ENCODE results near the gene KMT2B.
A peak's percentile ranks its signal among the peaks of the same experiment; 100 is the strongest.

Gene KMT2B

DNA sequence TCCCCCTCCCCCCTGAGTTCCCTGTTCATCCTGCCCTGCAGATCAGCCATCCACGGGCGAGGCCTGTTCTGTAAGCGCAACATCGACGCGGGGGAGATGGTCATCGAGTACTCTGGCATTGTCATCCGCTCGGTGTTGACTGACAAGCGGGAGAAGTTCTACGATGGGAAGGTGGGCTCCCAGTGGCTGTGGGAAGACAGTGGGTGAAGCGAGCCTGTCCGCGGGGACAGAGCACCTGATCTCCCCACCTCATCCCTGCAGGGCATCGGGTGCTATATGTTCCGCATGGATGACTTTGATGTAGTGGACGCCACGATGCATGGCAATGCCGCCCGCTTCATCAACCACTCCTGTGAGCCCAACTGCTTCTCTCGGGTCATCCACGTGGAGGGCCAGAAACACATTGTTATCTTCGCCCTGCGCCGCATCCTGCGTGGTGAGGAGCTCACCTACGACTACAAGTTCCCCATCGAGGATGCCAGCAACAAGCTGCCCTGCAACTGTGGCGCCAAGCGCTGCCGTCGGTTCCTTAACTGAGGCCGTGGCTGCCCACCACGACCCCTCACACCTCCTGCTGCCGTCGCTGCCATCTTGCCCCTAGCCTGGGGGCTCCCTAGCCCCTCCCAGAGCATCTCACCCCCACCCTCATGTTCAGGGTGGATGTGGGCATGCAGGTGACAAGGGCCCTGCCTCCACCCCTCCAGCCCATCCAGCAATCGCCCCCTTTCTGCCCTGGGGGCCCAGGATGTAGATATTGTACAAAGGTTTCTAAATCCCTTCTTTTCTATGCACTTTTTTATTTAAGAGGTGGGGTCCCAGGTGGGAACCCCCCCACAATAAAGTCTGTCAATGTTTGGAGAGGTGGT is 20.5 kb downstream of the KMT2B start:
- TF ChIP-seq, protein P1, sequence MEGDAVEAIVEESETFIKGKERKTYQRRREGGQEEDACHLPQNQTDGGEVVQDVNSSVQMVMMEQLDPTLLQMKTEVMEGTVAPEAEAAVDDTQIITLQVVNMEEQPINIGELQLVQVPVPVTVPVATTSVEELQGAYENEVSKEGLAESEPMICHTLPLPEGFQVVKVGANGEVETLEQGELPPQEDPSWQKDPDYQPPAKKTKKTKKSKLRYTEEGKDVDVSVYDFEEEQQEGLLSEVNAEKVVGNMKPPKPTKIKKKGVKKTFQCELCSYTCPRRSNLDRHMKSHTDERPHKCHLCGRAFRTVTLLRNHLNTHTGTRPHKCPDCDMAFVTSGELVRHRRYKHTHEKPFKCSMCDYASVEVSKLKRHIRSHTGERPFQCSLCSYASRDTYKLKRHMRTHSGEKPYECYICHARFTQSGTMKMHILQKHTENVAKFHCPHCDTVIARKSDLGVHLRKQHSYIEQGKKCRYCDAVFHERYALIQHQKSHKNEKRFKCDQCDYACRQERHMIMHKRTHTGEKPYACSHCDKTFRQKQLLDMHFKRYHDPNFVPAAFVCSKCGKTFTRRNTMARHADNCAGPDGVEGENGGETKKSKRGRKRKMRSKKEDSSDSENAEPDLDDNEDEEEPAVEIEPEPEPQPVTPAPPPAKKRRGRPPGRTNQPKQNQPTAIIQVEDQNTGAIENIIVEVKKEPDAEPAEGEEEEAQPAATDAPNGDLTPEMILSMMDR (IDR thresholded peaks at IDR 0.05; ENCODE audit: low read depth, low read length) = no peak
- H3K4me3 ChIP-seq (replicated peaks in 1 of 2; ENCODE audit: low read depth in 2 of 2, low read length in 2 of 2) = no peak overlapping the region
- DNase-seq (ENCODE audit: low read depth in 2 of 2) = no peak

DNA sequence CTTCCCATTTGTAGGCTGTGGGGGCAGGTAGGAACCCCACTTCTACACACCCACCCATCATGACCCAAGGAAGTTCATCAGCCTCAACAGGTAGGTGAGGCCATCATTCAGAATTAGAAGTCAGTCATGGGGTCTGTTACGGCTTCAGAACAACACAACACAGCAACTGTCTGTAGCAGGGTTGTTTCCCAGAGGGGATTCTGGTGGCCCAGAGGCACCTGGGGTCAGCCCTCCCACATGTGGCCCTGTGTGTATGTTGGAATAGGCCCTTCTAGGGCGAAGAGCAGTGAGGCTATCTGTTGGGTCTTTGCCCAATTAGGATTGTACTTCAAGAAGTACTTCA is 21.1 kb downstream of the KMT2B start:
- no peak for DNase-seq (ENCODE audit: low read depth in 2 of 2)
- TF ChIP-seq, protein P1 (IDR thresholded peaks at IDR 0.05; ENCODE audit: low read depth, low read length) = no peak
- no peak overlapping the region for H3K4me3 ChIP-seq (replicated peaks in 1 of 2; ENCODE audit: low read depth in 2 of 2, low read length in 2 of 2)

DNA sequence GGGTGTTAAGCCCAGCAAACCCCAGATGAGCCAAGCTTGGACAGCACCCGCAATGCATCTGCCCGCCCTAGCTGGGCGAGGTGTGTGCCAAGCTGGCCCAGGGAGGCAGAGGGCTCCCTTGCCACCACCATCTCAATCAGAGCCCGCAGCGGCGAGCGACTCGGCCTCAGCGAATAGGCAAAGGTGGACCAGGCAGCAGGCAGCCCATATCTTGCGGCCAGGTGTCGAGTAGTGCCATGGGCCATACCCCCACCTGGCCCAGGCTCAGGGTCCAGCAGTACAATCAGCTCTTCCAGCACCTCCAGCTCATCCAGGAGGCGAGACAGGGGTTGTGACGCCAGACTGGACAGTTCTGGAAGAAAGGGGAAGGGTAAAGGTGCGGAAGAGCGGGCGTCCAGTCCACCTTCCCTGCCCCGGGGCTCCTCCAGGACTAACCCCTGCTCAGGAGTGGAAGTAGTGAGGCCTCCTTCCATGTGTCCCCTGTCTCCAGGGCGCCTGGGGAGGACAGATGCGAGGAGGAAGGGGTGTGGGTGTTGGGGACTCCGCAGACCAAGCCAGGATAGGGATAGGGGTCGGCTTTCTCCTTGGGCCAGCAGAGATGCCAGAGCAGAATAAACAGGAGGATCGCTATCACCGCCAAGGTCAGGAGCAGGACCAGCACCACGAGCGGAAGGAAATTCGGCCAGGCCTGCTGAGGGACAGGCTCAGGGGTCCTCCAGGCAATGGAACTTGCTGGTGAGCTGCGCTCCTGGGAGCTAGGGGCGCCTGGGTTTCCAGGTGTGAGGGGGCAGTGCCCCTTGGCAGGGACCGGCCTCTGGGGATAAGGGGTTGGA is 21.7 kb downstream of the KMT2B start:
- no peak for DNase-seq (ENCODE audit: low read depth in 2 of 2)
- TF ChIP-seq, protein P1 (IDR thresholded peaks at IDR 0.05; ENCODE audit: low read depth, low read length) = no peak
- H3K4me3 ChIP-seq (replicated peaks in 1 of 2; ENCODE audit: low read depth in 2 of 2, low read length in 2 of 2) = peak overlapping the region; percentile 58 to 62

DNA sequence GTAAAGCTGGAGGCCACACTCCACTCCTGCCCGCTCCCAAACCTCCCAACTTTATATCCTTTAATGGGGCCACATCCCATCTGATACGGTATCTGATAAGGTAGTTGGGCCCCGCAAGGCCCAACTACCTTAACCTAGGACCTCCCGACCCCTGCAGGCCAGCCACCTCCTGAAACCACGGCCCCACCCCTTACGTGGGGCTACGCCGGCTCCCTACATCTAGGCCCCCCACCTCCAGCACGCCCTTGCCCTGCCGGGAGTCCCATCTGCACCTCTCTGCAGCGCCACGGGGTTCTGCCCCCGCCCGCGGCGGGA is 22.3 kb downstream of the KMT2B start:
- no peak for DNase-seq (ENCODE audit: low read depth in 2 of 2)
- H3K4me3 ChIP-seq (replicated peaks in 1 of 2; ENCODE audit: low read depth in 2 of 2, low read length in 2 of 2) = peak overlapping the region; percentile 58 to 62
- TF ChIP-seq, protein P1 (IDR thresholded peaks at IDR 0.05; ENCODE audit: low read depth, low read length) = no peak

DNA sequence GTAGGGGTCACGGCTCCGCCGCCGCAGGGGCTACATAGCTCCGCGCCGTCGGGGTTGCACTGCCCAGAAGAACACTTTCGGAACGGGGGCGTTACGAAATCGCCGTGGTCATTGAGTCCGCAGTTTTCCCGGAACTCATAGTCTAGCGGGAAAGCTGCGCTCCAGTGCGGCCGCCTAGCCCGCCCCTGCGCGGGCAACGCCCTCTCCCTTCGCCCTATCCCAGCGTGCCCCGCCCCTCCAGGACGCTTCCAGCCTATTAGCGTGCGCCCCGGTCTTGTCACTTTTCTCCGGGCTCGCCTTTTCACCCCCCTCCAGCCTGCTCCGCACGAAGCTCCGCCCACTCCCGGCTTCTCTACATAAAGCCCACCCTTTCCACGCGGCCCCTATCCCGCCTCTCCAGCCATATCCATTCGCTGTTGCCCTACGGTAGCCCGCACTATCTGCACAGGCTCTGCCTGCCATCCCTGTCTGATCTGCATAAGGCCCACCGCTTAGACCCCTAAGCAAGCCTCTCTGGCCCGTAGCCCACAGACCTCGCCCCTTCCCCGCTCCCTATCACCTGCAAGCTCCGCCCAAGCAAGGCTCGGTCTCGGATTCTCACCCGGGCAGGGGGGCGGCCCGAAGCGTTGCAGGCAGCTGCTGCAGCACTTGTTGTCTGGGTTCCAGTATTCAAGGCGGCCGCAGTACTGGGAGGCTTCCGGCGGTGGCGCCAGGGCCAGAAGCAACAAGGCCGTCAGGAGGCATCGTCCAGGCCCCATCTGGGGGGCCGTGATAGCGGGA is 22.8 kb downstream of the KMT2B start:
- DNase-seq (ENCODE audit: low read depth in 2 of 2) = peak; percentile 96 to 97
- TF ChIP-seq, protein P1 (IDR thresholded peaks at IDR 0.05; ENCODE audit: low read depth, low read length) = peak; percentile 29
- peak overlapping the region; percentile 58 to 62 for H3K4me3 ChIP-seq (replicated peaks in 1 of 2; ENCODE audit: low read depth in 2 of 2, low read length in 2 of 2)

DNA sequence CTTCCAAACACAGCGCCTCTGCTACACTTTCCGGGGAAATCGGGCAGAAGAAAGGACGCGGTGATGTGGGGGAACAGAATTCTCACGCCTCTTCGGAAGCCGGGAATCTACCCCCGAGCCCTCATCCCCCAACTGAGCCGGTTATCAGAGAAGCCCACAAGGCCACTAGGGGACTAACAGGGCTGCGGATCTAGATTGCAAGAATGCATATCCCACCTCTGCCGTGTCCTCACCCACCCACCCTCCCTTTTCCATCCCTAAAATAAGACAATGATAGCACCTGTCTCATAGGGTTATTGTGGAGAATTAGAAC is 23.4 kb downstream of the KMT2B start:
- DNase-seq (ENCODE audit: low read depth in 2 of 2) = no peak
- TF ChIP-seq, protein P1 (IDR thresholded peaks at IDR 0.05; ENCODE audit: low read depth, low read length) = no peak

More for the DNA sequence above, 23.4 kb downstream of the KMT2B start:
- peak overlapping the region; percentile 58 to 62 for H3K4me3 ChIP-seq (replicated peaks in 1 of 2; ENCODE audit: low read depth in 2 of 2, low read length in 2 of 2)
